ENCODE data around the gene XYLT1. TPM values are rescaled to one million over a fixed set of nuclear protein-coding genes. Genes with fewer than 3 reads are reported as not detected.
"Not testable (repeated sequence)": the region's sequence is repeated elsewhere in the genome, so short reads cannot be mapped to it uniquely, and the experiment has no call there.

The XYLT1 gene
- polyA plus RNA-seq, 1 donor: 9.9 TPM

- Histone ChIP-seq H3K36me3 (ENCODE audit: control insufficient read depth, insufficient read depth, low read length) (no peaks in the 10 kb centered on the region), H3K4me3 (ENCODE audit: low read length) (no peak overlapping the region), H3K9me3 (ENCODE audit: control insufficient read depth, low read depth, low read length) (no peaks in the 10 kb centered on the region), H3K27ac (ENCODE audit: low read length) (no peak overlapping the region), H3K27me3 (ENCODE audit: control insufficient read depth, insufficient read depth, low read length) (no peaks in the 10 kb centered on the region), H3K4me1 (ENCODE audit: control insufficient read depth, insufficient read depth, low read length) (no peaks in the 10 kb centered on the region)
- DNase-seq: no peak
- 69% methylated on average over 3 of the region's 7 CpGs for WGBS (ENCODE audit: insufficient coverage, low lambda C conversion rate)
Observed at GRCh38 chr16:17339764-17340541, 130.8 kb downstream of the XYLT1 start.

- Histone ChIP-seq H3K9me3 (ENCODE audit: control insufficient read depth, low read depth, low read length) (no peaks in the 10 kb centered on the region), H3K4me1 (ENCODE audit: control insufficient read depth, insufficient read depth, low read length) (no peaks in the 10 kb centered on the region), H3K27ac (ENCODE audit: low read length) (no peak overlapping the region), H3K36me3 (ENCODE audit: control insufficient read depth, insufficient read depth, low read length) (no peaks in the 10 kb centered on the region), H3K27me3 (ENCODE audit: control insufficient read depth, insufficient read depth, low read length) (no peaks in the 10 kb centered on the region), H3K4me3 (ENCODE audit: low read length) (no peak overlapping the region)
- 90% methylated on average over 2 of the region's 7 CpGs for WGBS (ENCODE audit: insufficient coverage, low lambda C conversion rate)
- no peak for DNase-seq
Observed at GRCh38 chr16:17338244-17338643, 132.5 kb downstream of the XYLT1 start.

GRCh38 chr16:17336530-17336900, 134.2 kb downstream of the XYLT1 start:
- no CpG with 5 or more reads among the region's 8 CpGs for WGBS (ENCODE audit: insufficient coverage, low lambda C conversion rate)
- Histone ChIP-seq H3K27me3 (ENCODE audit: control insufficient read depth, insufficient read depth, low read length) (no peaks in the 10 kb centered on the region), H3K4me1 (ENCODE audit: control insufficient read depth, insufficient read depth, low read length) (no peaks in the 10 kb centered on the region), H3K27ac (ENCODE audit: low read length) (no peak overlapping the region), H3K9me3 (ENCODE audit: control insufficient read depth, low read depth, low read length) (no peaks in the 10 kb centered on the region), H3K36me3 (ENCODE audit: control insufficient read depth, insufficient read depth, low read length) (no peaks in the 10 kb centered on the region), H3K4me3 (ENCODE audit: low read length) (no peak overlapping the region)
- no peak for DNase-seq

GRCh38 chr16:17335826-17336529, 134.8 kb downstream of the XYLT1 start:
- H3K27ac ChIP-seq (ENCODE audit: low read length): no peak overlapping the region
- 67% methylated on average over 2 of the region's 11 CpGs for WGBS (ENCODE audit: insufficient coverage, low lambda C conversion rate)

GRCh38 chr16:17335406-17335805, 135.4 kb downstream of the XYLT1 start:
- not testable (repeated sequence) for H3K4me1 ChIP-seq (ENCODE audit: control insufficient read depth, insufficient read depth, low read length); H3K27me3 ChIP-seq (ENCODE audit: control insufficient read depth, insufficient read depth, low read length)

More at GRCh38 chr16:17335826-17336529, 134.8 kb downstream of the XYLT1 start:
- no peaks in the 10 kb centered on the region for H3K4me1 ChIP-seq (ENCODE audit: control insufficient read depth, insufficient read depth, low read length)
- H3K4me3 ChIP-seq (ENCODE audit: low read length): no peak overlapping the region
- H3K27me3 ChIP-seq (ENCODE audit: control insufficient read depth, insufficient read depth, low read length): no peaks in the 10 kb centered on the region
- no peaks in the 10 kb centered on the region for H3K9me3 ChIP-seq (ENCODE audit: control insufficient read depth, low read depth, low read length)
- DNase-seq: no peak
- no peaks in the 10 kb centered on the region for H3K36me3 ChIP-seq (ENCODE audit: control insufficient read depth, insufficient read depth, low read length)

GRCh38 chr16:17334096-17334495, 136.7 kb downstream of the XYLT1 start:
- no peaks in the 10 kb centered on the region for H3K9me3 ChIP-seq (ENCODE audit: control insufficient read depth, low read depth, low read length)
- DNase-seq: no peak
- no peaks in the 10 kb centered on the region for H3K27me3 ChIP-seq (ENCODE audit: control insufficient read depth, insufficient read depth, low read length)
- H3K36me3 ChIP-seq (ENCODE audit: control insufficient read depth, insufficient read depth, low read length): no peaks in the 10 kb centered on the region
- no peak overlapping the region for H3K4me3 ChIP-seq (ENCODE audit: low read length)
- no peak overlapping the region for H3K27ac ChIP-seq (ENCODE audit: low read length)
- WGBS (ENCODE audit: insufficient coverage, low lambda C conversion rate): no CpG with 5 or more reads among the region's 5 CpGs
- peaks cover 5% of the 10 kb centered on the region for H3K4me1 ChIP-seq (ENCODE audit: control insufficient read depth, insufficient read depth, low read length)

More at GRCh38 chr16:17335406-17335805, 135.4 kb downstream of the XYLT1 start:
- not testable (repeated sequence) for H3K27ac ChIP-seq (ENCODE audit: low read length); H3K4me3 ChIP-seq (ENCODE audit: low read length); DNase-seq; H3K9me3 ChIP-seq (ENCODE audit: control insufficient read depth, low read depth, low read length); H3K36me3 ChIP-seq (ENCODE audit: control insufficient read depth, insufficient read depth, low read length)
- 100% methylated on average over 5 of the region's 10 CpGs for WGBS (ENCODE audit: insufficient coverage, low lambda C conversion rate)

- Histone ChIP-seq H3K4me1 (ENCODE audit: control insufficient read depth, insufficient read depth, low read length) (peaks cover 12% of the 10 kb centered on the region), H3K9me3 (ENCODE audit: control insufficient read depth, low read depth, low read length) (no peaks in the 10 kb centered on the region)
Observed at GRCh38 chr16:17333229-17333628, 137.5 kb downstream of the XYLT1 start.

GRCh38 chr16:17331991-17332390, 138.8 kb downstream of the XYLT1 start:
- Histone ChIP-seq H3K4me1 (ENCODE audit: control insufficient read depth, insufficient read depth, low read length) (peaks cover 12% of the 10 kb centered on the region), H3K27me3 (ENCODE audit: control insufficient read depth, insufficient read depth, low read length) (no peaks in the 10 kb centered on the region), H3K36me3 (ENCODE audit: control insufficient read depth, insufficient read depth, low read length) (no peaks in the 10 kb centered on the region), H3K27ac (ENCODE audit: low read length) (no peak overlapping the region), H3K4me3 (ENCODE audit: low read length) (no peak overlapping the region), H3K9me3 (ENCODE audit: control insufficient read depth, low read depth, low read length) (no peaks in the 10 kb centered on the region)
- WGBS (ENCODE audit: insufficient coverage, low lambda C conversion rate): no CpG with 5 or more reads among the region's 4 CpGs
- no peak for DNase-seq

More at GRCh38 chr16:17333229-17333628, 137.5 kb downstream of the XYLT1 start:
- H3K4me3 ChIP-seq (ENCODE audit: low read length): no peak overlapping the region
- WGBS (ENCODE audit: insufficient coverage, low lambda C conversion rate): no CpG with 5 or more reads among the region's 2 CpGs
- no peaks in the 10 kb centered on the region for H3K36me3 ChIP-seq (ENCODE audit: control insufficient read depth, insufficient read depth, low read length)
- no peak overlapping the region for H3K27ac ChIP-seq (ENCODE audit: low read length)
- H3K27me3 ChIP-seq (ENCODE audit: control insufficient read depth, insufficient read depth, low read length): no peaks in the 10 kb centered on the region
- DNase-seq: no peak

GRCh38 chr16:17331071-17331607, 139.6 kb downstream of the XYLT1 start:
- Histone ChIP-seq H3K4me1 (ENCODE audit: control insufficient read depth, insufficient read depth, low read length) (peaks cover 12% of the 10 kb centered on the region), H3K36me3 (ENCODE audit: control insufficient read depth, insufficient read depth, low read length) (no peaks in the 10 kb centered on the region), H3K27ac (ENCODE audit: low read length) (no peak overlapping the region), H3K9me3 (ENCODE audit: control insufficient read depth, low read depth, low read length) (no peaks in the 10 kb centered on the region), H3K4me3 (ENCODE audit: low read length) (no peak overlapping the region), H3K27me3 (ENCODE audit: control insufficient read depth, insufficient read depth, low read length) (no peaks in the 10 kb centered on the region)
- WGBS (ENCODE audit: insufficient coverage, low lambda C conversion rate): no CpG with 5 or more reads among the region's 10 CpGs
- DNase-seq: no peak

GRCh38 chr16:17330044-17330443, 140.7 kb downstream of the XYLT1 start:
- H3K27ac ChIP-seq (ENCODE audit: low read length): no peak overlapping the region
- DNase-seq: peak in 1 of 2 donors; percentile 29
- H3K9me3 ChIP-seq (ENCODE audit: control insufficient read depth, low read depth, low read length): no peaks in the 10 kb centered on the region
- H3K27me3 ChIP-seq (ENCODE audit: control insufficient read depth, insufficient read depth, low read length): no peaks in the 10 kb centered on the region
- H3K36me3 ChIP-seq (ENCODE audit: control insufficient read depth, insufficient read depth, low read length): no peaks in the 10 kb centered on the region
- peaks cover 12% of the 10 kb centered on the region for H3K4me1 ChIP-seq (ENCODE audit: control insufficient read depth, insufficient read depth, low read length)
- no peak overlapping the region for H3K4me3 ChIP-seq (ENCODE audit: low read length)
- WGBS (ENCODE audit: insufficient coverage, low lambda C conversion rate): no CpG with 5 or more reads among the region's 4 CpGs
